Stimulated activated CD8-positive, alpha-beta memory T cell treated with anti-CD3 and anti-CD28 coated beads, Interleukin-12 subunit alpha, Interleukin-12 subunit beta, amount 100 ng/mL, for 24 hours (primary cell): ENCODE data around the gene PRTFDC1.
"Not testable (repeated sequence)": the region's sequence is repeated elsewhere in the genome, so short reads cannot be mapped to it uniquely, and the experiment has no call there.

Experiments used
- DNase-seq: peaks from one replicate; pipeline ENCODE4 v3.0.0-alpha.2; 2020; ENCODE audit errors: extremely low read depth

The PRTFDC1 gene

DNA sequence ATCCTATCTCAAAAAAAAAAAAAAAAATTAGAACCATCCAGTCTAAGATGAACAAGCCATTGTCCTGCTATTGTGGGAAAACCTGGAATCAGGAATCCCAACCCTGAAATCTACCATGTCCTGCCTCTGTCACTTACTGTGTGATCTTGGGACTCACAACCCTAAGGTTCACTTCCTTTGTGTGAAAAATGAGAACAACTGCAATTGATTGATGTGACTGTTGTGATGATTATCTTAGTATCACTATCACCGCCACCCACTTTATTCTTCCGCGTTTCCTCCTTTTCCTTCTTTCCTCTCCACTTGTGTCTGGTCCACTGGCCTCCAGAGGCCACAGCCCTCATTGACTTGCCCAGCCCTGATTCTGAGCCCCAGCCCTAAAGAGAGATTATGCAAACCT lies 12.6 kb upstream of the PRTFDC1 start:
- DNase-seq: no peak

- no peak for DNase-seq
Observed at GRCh38 chr10:24963521-24964041, 11.2 kb upstream of the PRTFDC1 start.

DNA sequence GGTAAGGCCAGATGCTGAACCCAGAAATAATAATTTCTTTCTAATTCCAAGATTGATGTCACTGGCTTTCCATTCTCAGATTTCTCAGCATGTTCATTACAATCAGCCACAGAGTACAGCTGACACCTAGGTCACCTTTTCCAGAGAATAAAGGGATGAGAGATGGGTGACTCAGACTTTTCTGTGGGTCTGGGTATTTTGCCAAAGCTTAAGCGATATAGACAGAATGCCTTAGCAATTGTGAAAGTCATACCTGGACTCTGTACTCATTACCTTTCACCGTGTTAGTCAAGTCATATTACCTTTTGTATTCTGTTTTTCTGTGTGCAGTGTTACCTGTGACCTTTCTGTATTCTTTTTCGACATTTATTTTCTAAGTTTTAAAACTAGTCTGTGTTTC lies 10.6 kb upstream of the PRTFDC1 start:
- DNase-seq: no peak

DNA sequence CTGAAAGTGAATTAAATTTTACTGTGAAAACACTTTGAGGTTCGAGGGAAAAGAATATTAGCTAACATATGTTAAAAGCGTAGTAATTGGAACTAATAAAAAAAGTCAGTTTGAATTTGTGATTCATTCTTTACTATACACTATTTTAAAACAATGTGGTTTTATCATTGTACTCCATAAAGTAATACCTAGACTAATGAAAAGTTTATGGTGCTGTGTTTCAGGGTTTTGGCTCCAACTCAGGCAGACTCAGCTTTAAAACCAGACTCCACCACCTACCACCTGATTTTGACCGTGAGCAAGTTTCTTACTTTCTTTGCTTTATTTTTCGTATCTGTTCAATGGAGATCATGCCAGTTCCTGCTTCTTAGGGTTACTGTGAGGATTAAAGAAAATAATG lies 9.2 kb upstream of the PRTFDC1 start:
- DNase-seq: no peak

- no peak for DNase-seq
Observed at GRCh38 chr10:24959382-24959730, 7.0 kb upstream of the PRTFDC1 start.

DNA sequence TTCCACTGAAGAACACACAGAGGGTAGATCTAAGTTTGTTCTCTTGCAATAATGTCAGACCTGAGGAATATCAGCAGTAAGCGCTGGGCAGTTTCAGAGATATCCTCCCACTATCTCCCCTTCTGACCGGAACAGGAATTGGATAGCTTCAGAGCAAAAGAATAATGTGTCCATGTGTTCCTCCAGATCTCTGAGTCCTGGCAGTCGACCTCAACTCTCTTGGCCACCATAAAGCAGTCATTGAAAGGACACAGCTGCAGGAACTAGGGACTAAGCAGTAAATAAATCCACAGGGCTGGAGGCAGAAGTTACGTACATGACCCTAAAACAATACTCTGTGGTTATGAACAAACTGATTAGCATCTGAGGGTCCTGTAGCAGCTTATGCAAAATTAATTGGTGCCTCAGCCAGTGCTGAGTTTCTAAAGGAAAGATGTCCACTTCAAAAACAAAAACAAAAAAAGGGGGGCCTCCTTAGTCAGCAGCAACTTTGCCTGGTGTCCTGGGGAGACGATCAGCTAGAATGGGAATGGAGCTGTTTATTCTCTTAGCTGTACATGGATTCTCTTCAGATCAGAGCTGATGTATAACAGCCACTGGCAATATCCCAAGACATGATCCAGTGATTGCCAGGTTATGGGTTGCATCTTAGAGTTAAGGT lies 6.4 kb upstream of the PRTFDC1 start:
- DNase-seq: no peak

- DNase-seq: no peak
Observed at GRCh38 chr10:24958091-24958720, 5.8 kb upstream of the PRTFDC1 start.

DNA sequence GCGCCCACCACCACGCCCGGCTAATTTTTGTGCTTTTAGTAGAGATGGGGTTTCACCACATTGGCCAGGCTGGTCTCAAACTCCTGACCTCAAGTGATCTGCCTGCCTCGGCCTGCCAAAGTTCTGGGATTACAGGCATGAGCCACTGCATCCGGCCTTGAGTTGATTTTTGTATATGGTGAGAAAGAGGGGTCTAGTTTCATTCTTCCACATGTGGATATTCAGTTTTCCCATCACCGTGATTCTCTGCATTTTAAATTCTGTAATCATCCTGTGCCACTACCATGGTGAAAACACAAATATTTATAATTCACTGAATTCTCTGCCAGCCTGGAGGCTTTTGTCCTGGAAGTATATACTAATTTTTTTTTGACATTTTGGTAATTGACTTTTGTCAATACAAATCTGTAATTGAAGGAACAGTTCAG lies 5.2 kb upstream of the PRTFDC1 start:
- DNase-seq: not testable (repeated sequence)

- no peak for DNase-seq
Observed at GRCh38 chr10:24953675-24954074, 1.3 kb upstream of the PRTFDC1 start.

- DNase-seq: no peak
Observed at GRCh38 chr10:24952707-24953645, 570 bp upstream of the PRTFDC1 start.

- no peak for DNase-seq
Observed at GRCh38 chr10:24951201-24952142, 934 bp downstream of the PRTFDC1 start.

DNA sequence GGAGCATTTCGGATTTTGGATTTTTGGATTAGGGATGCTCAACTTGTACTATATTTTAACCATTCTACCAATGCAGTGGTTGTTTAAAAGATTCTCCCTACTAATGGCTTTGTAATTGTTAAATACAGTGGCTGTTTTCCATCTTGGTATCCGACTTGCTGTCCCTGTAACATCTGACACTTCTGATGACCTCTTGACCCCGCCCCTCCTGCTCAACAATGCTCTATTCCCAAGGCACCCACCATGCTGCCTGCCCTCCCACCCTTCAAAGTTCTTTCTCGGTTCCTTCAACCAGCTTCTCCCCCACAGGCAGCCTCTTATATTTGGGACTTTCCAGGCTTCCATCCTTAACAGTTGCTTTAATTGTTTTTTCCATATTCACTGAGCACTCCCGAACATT lies 2.0 kb downstream of the PRTFDC1 start:
- no peak for DNase-seq

GRCh38 chr10:24949616-24950015 lies 2.8 kb downstream of the PRTFDC1 start:
- no peak for DNase-seq

- no peak for DNase-seq
Observed at GRCh38 chr10:24947304-24948097, 4.9 kb downstream of the PRTFDC1 start.

DNA sequence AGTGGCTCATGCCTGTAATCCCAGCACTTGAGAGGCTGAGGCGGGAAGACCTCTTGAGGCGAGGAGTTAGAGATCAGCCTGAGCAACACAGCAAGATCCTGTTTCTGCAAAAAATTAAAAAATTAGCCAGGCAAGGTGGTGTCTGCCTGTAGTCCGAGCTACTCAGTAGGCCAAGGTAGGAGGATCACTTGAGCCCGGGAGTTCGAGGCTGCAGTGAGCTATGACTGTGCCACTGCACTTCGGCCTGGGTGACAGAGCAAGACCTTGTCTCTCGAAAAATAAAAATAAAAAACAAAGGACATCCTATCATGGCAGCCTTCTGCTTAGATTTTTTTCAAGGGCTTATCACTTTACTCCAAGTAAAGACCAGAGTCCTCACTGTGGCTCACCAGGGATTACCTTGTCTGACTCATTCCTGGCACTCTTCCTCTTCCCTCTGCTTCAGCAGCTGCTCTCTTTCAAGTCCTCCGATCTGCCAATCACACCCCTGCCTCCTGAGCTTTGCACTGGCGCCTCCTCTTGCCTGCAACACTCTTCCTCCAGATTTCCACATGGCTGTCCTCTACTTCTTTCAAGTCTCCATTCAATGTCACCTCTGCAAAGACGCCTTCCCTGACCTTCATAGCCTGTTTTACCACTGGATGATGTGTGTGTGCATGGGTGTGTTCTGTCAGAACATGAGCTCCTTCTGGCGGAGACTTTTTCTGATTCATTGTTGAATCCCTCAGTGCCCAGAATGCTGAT lies 7.7 kb downstream of the PRTFDC1 start:
- DNase-seq: no peak

GRCh38 chr10:24938525-24938924 lies 13.9 kb downstream of the PRTFDC1 start:
- DNase-seq: no peak

DNA sequence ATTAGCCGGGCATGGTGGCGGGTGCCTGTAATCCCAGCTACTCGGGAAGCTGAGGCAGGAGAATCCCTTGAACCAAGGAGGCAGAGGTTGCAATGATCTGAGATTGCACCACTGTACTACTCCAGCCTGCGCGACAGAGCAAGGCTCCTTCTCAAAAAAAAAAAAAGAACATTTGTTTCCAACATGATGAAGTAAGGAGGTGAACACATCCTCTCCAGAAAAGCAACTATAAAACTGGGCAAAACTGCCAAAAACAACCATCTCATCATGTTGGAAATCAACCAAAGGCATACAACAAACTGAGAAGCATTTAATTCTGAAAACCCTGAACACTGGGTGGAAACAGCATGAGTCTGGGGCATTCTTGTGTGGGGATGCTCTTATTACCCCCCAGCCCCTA lies 14.3 kb downstream of the PRTFDC1 start:
- no peak for DNase-seq

GRCh38 chr10:24935504-24936292 lies 16.7 kb downstream of the PRTFDC1 start:
- no peak for DNase-seq

DNA sequence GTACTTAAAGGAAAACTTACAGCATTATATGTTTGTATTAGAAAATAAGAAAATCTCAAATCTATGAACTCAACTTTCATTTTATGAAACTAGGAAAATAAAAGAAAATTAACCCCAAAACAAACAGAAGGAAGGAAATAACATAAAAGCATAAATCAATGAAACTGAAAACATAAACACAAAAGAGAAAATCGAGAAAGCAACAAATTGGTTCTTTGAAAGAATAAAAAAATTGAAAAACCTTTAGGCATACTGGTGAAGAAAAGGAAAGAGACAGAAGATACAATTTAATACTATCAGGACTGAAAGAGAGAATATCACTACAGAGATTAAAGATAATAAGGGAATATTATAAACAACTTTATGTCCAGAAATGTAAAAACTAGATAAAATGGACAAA lies 21.2 kb downstream of the PRTFDC1 start:
- no peak for DNase-seq
